Raji (cell line): ENCODE results near the gene PPM1F.

Experiments
- POLR2A ChIP-seq: IDR thresholded peaks from 2 replicates; pipeline ENCODE4 v1.6.1; 2011; ENCODE audit warnings: low read depth, low read length, control low read depth; ENCODE audit not compliant: insufficient read depth

The PPM1F gene

GRCh38 chr22:21876486-21877176 is 76.0 kb downstream of the PPM1F start:
- no peak for TF ChIP-seq POLR2A

GRCh38 chr22:21873619-21874018 is 79.0 kb downstream of the PPM1F start:
- TF ChIP-seq POLR2A, result no peak
